Measurements from ENCODE around the gene GSTM4.

- TF ChIP-seq, protein P1, sequence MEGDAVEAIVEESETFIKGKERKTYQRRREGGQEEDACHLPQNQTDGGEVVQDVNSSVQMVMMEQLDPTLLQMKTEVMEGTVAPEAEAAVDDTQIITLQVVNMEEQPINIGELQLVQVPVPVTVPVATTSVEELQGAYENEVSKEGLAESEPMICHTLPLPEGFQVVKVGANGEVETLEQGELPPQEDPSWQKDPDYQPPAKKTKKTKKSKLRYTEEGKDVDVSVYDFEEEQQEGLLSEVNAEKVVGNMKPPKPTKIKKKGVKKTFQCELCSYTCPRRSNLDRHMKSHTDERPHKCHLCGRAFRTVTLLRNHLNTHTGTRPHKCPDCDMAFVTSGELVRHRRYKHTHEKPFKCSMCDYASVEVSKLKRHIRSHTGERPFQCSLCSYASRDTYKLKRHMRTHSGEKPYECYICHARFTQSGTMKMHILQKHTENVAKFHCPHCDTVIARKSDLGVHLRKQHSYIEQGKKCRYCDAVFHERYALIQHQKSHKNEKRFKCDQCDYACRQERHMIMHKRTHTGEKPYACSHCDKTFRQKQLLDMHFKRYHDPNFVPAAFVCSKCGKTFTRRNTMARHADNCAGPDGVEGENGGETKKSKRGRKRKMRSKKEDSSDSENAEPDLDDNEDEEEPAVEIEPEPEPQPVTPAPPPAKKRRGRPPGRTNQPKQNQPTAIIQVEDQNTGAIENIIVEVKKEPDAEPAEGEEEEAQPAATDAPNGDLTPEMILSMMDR (IDR thresholded peaks at IDR 0.05) = no peak
- TF ChIP-seq POLR2A (IDR thresholded peaks at IDR 0.05) (no peak), POLR2AphosphoS5 (IDR thresholded peaks at IDR 0.05) (no peak), EP300 (IDR thresholded peaks at IDR 0.05; ENCODE audit: low read depth) (no peak)
Measured at GRCh38 chr1:109691759-109692158, 35.9 kb downstream of the GSTM4 start.
